NCI-H146 (cell line): ENCODE results near the gene OXCT1.
"Not testable (repeated sequence)": the region's sequence is repeated elsewhere in the genome, so short reads cannot be mapped to it uniquely, and the experiment has no call there.

Source experiments
- DNase-seq: peaks from one replicate; lab custom pipeline; 2025; lab: John Stamatoyannopoulos, UW

Gene OXCT1

DNA sequence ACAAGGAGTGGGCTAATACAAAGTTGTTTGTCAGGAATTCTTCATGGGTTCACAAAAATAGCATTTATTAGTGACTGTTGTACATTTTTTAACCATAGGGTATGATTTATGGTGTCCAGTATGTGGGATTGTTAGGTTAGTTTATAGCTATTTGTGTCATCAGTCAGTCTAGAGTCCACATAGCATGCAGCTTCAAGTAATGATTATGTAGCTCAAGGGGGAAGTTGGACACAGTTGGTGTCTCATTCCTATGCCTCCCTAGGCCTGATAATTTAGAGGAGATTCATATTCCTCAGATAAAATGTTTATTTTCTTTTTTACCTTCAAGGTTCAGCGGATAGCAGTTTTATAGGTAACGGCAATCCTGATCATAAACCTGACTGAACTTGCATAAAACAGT is 153.8 kb downstream of the OXCT1 start:
- DNase-seq: no peak

DNA sequence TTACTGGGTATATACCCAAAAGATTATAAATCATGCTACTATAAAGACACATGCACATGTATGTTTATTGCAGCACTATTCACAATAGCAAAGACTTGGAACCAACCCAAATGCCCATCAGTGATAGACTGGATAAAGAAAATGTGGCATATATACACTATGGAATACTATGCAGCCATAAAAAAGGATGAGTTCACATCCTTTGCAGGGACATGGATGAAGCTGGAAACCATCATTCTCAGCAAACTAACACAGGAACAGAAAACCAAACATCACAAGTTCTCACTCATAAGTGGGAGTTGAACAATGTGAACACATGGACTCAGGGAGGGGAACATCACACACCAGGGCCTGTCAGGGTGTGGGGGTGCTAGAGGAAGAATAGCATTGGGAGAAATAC is 155.8 kb downstream of the OXCT1 start:
- DNase-seq: not testable (repeated sequence)

DNA sequence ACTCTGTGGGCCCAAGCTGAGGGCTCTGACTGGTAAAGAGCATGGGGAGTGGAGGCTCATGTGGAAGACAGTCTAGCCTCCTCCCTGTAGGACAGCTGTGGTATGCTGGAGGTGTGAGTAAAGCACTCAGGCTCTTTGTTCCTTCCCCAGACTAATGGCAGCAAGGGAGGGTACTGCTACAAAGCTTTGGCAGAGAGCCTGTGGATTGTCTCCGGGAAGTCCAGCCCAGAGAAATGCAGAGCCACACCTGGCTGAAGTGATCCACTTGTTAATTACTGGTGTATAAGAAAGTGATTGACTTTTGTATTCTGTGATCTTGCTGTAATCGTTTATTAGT is 161.7 kb downstream of the OXCT1 start:
- DNase-seq: no peak

DNA sequence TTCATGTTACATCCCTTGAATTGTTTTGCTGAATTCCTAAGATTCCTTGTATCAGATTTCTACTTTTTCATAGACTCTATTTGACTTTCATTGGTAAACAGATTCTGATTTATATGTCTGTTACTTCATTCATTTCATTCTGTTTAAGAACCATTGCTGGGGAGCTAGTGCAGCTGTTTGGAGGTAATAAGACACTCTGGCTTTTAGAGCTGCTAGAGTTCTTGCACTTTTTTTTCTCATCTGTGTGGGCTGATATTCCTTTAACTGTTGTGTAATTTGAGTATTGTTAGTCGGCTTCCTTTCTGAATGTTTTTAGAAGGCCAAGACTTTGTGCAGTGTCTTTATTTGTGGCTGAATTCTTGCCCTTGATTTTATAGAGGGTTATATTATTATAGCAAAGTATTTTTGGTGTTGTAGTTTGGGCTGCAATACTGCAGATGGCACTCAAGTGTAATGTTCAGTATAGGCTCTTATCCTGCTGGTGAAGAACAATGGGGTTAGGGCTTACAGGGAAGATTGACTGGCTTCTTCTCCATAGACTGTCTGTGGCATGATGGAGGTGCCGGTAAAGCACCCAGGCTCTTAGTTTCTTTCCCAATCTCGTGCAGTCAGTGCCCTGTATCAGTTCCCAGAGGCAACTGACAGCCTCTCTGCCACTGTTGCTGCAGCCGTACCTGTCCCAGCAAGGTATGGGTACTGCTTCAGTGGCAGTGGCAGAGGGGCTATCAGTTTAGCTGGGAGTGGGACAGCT is 162.2 kb downstream of the OXCT1 start:
- DNase-seq: peak; percentile 34

DNA sequence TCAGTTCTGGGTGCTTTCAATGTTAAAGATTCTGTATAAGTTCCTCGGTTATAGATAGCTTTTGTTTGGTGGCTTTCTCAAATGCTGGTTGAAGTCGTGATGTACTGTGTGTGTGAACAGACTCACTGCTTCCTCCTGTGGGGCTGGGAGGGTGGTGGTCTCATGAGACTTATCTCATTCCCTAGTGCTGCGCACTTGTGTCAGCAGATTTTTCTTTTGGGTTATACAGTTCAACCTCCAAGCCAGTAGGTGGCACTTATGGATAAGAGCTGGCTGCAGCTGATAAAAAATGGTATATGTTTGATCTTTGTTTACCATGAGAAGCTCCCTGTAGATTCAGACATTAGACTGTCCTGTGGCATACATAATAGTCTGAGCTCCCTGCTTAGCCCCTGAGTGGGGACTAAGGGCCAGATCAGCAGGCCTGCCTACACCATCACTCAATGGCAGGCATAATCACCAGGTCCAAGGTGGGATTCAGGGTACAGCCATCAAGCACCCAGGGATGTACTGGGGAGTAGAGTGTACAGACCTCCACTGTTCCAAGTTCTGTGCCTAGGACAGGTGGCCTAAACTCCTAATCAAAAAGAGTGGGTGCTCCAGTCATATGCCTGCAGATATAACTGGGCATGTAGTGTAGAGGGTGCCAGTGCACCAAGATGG is 174.2 kb downstream of the OXCT1 start:
- peak; percentile 3 for DNase-seq

DNA sequence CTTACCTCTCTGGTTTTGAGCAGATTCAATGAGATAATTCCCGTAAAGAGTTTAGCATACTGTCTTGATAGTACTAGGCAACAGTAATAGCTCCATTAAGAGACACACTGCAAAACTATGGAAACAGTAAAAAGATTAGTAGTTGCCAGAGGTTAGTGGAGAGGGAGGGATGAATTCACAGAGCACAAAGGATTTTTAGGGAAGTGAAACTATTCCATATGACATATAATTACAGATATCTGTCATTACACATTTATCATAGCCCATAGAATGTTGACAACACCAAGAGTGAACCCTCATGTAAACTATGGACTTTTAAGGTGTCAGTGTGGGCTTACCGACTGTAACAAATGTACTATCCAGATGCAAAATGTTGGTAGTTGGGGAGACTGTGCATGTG is 183.5 kb downstream of the OXCT1 start:
- no peak for DNase-seq

DNA sequence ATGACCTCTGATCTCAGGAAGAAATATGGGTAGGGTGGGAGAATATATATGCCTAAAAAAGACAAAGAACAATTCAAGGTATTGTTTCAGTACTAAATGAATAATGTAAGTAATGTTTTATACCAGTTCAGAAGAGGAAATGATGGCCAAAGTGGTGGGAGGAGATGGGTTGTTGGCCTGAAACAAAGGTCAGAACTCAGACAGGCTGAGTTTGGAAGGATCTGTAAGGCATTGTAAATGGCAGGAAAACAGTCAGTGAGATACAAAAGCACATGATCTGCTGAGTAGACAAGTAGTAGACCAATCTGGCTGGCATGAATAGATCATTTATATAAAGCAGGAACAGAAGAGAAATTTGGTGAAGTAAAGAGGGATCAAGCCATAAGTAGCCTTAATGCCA is 184.0 kb downstream of the OXCT1 start:
- no peak for DNase-seq

DNA sequence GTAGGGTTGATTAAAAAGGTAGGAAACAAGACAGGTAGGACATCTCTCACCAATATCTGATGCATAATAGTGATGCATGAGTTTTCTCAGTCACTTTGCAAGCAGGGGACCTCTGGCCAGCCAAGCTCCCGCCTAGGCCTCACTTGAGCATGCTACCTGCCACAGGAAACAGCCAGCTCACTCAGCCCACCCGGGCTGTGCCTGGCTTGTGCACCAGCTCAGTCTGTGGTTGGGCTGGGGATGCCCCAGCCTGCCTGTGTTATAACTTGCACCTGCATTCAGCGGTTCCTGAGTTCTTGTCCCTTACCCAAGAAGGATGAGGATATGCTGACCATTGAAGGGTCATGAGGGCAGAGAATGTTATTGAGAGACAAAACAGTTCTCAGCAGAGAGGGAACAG is 187.0 kb downstream of the OXCT1 start:
- DNase-seq: no peak

DNA sequence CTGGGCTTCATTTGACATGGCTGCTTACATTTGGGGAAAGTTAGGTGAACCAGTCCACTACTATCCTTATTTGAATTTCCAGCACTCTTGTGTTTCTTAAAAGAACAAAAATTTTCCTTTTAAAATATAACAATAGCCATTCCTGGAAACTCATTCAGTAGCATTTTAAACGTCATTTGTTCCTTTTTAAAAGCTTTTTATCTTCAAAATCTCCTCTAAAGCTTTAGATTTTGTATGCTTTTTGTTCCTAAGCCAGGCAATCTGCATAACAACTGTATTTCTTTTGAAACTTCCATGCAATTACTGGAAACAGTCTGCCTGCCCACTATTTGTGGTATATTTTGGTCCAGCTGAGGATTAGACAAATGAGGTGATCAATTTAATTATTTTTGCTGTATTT is 187.6 kb downstream of the OXCT1 start:
- DNase-seq: no peak

DNA sequence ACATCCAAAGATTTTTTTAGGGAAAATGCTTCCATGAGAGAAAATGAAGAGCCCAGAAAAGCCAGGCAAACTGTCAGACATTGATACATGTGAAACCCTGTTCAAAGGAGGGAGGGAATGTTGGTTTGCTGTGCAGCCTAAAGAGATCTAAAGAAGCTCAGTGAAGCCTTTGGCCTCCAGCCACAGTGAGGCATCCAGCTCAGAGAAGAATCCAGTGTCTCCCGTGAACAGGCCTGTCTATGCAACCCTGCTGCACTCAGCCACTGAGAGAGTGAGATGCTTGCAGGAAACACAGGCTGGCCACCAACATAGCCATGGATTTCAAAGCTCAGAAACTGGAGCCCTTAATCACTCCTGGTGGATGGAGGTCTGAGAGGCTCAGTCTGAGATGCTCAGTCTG is 188.4 kb downstream of the OXCT1 start:
- no peak for DNase-seq
